ENCODE results near the gene ZSWIM6.

ZSWIM6 gene

GRCh38 chr5:61496446-61496845 lies 164.4 kb downstream of the ZSWIM6 start:
- DNase-seq = peak; percentile 33

- no peak for DNase-seq
These were observed 164.8 kb downstream of the ZSWIM6 start for GRCh38 chr5:61496860-61497259.

GRCh38 chr5:61498121-61498520 lies 166.1 kb downstream of the ZSWIM6 start:
- no peak for DNase-seq

GRCh38 chr5:61501971-61502370 lies 169.9 kb downstream of the ZSWIM6 start:
- DNase-seq = no peak

GRCh38 chr5:61504143-61504770 lies 172.2 kb downstream of the ZSWIM6 start:
- no peak for DNase-seq

- no peak for DNase-seq
These were observed 173.2 kb downstream of the ZSWIM6 start for GRCh38 chr5:61505281-61505680.

- no peak for DNase-seq
These were observed 175.2 kb downstream of the ZSWIM6 start for GRCh38 chr5:61507232-61507631.

- DNase-seq = no peak
These were observed 184.9 kb downstream of the ZSWIM6 start for GRCh38 chr5:61516946-61517345.

GRCh38 chr5:61519728-61520277 lies 187.7 kb downstream of the ZSWIM6 start:
- DNase-seq = no peak

- no peak for DNase-seq
These were observed 191.0 kb downstream of the ZSWIM6 start for GRCh38 chr5:61523073-61523472.

GRCh38 chr5:61523997-61524396 lies 191.9 kb downstream of the ZSWIM6 start:
- no peak for DNase-seq

- DNase-seq = no peak
These were observed 193.6 kb downstream of the ZSWIM6 start for GRCh38 chr5:61525512-61526206.

GRCh38 chr5:61526207-61526519 lies 194.1 kb downstream of the ZSWIM6 start:
- no peak for DNase-seq

- no peak for DNase-seq
These were observed 200.9 kb downstream of the ZSWIM6 start for GRCh38 chr5:61532983-61533382.

GRCh38 chr5:61534481-61535267 lies 202.6 kb downstream of the ZSWIM6 start:
- no peak for DNase-seq

- no peak for DNase-seq
These were observed 203.8 kb downstream of the ZSWIM6 start for GRCh38 chr5:61535828-61536227.

GRCh38 chr5:61536922-61537321 lies 204.9 kb downstream of the ZSWIM6 start:
- no peak for DNase-seq

GRCh38 chr5:61538722-61539501 lies 206.9 kb downstream of the ZSWIM6 start:
- DNase-seq = no peak

- DNase-seq = no peak
These were observed 217.5 kb downstream of the ZSWIM6 start for GRCh38 chr5:61549530-61549929.

- DNase-seq = no peak
These were observed 219.7 kb downstream of the ZSWIM6 start for GRCh38 chr5:61551637-61552313.

GRCh38 chr5:61559146-61559545 lies 227.1 kb downstream of the ZSWIM6 start:
- no peak for DNase-seq

GRCh38 chr5:61559722-61560121 lies 227.7 kb downstream of the ZSWIM6 start:
- no peak for DNase-seq
